T-helper 2 cell treated with Interferon-gamma antibody and Interleukin-4, amounts not matched to agents 5 μg/mL and 100 μg/mL, for 36 hours (primary cell): Measurements from ENCODE around the gene ABLIM3.
A peak's percentile ranks its signal among the peaks of the same experiment; 100 is the strongest.

Experiments
- DNase-seq: peaks from one replicate; pipeline ENCODE4 v3.0.0; 2021; ENCODE audit warnings: low spot score
- H3K27ac Mint-ChIP-seq: one replicate; pipeline ENCODE4 v1.8.0; 2021; ENCODE audit warnings: mild to moderate bottlenecking, mixed read lengths
- H3K27me3 Mint-ChIP-seq: one replicate; pipeline ENCODE4 v1.8.0; 2021; ENCODE audit warnings: low read depth, mixed read lengths
- H3K36me3 Mint-ChIP-seq: one replicate; pipeline ENCODE4 v1.8.0; 2021; ENCODE audit warnings: low read depth, mixed read lengths
- H3K4me1 Mint-ChIP-seq: one replicate; pipeline ENCODE4 v1.8.0; 2021; ENCODE audit warnings: low read depth, mixed read lengths
- H3K4me3 Mint-ChIP-seq: one replicate; pipeline ENCODE4 v1.8.0; 2022; ENCODE audit warnings: mild to moderate bottlenecking, moderate library complexity, mixed read lengths
- H3K9me3 Mint-ChIP-seq: one replicate; pipeline ENCODE4 v1.8.0; 2021; ENCODE audit warnings: mixed read lengths

ABLIM3 gene

GRCh38 chr5:149157330-149157729, 16.0 kb downstream of the ABLIM3 start:
- DNase-seq = no peak
- no peaks in the 10 kb centered on the region for H3K9me3 Mint-ChIP-seq
- no peaks in the 10 kb centered on the region for H3K36me3 Mint-ChIP-seq
- no peaks in the 10 kb centered on the region for H3K4me1 Mint-ChIP-seq
- H3K27me3 Mint-ChIP-seq = peaks cover 11% of the 10 kb centered on the region
- no peak overlapping the region for H3K27ac Mint-ChIP-seq
- H3K4me3 Mint-ChIP-seq = no peak overlapping the region

GRCh38 chr5:149160291-149160787, 19.0 kb downstream of the ABLIM3 start:
- Mint-ChIP-seq H3K4me3 (no peak overlapping the region), H3K9me3 (no peaks in the 10 kb centered on the region), H3K27ac (no peak overlapping the region), H3K27me3 (peaks cover 11% of the 10 kb centered on the region), H3K36me3 (no peaks in the 10 kb centered on the region), H3K4me1 (no peaks in the 10 kb centered on the region)
- no peak for DNase-seq

DNA sequence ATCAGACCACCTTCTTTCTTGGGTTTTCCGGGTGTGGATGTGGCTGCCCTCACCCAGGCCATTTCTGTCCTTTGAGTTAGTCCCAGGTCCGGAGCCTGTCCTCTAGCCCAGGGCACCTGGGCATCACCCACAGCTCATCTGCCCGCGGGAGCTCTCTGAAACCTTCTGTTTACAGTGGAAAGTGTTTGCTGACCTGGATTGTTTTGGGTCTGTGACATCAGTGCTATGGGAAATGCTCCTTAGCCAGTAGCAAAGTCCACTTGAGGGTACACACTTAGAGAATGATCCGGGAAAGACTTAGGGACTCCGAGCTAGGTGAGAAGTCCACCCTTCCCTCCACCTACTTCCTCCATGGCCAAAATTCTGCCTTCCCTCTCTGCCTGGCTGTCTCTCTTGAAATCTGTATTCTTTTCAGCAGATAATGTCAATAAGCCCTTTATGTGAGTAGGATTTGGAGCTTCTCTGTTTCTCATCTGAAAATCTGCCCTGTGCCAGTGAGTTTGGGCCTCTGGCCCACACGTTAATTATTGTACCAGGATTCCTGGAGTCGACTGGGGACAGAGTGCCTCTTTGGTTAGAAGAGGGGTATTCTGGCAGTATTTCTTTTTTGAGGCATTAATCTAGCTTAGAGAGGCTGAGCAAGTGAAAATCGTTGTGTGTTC, 19.9 kb downstream of the ABLIM3 start:
- no peaks in the 10 kb centered on the region for H3K9me3 Mint-ChIP-seq
- DNase-seq = no peak
- H3K4me1 Mint-ChIP-seq = no peaks in the 10 kb centered on the region
- no peak overlapping the region for H3K27ac Mint-ChIP-seq
- H3K27me3 Mint-ChIP-seq = peaks cover 13% of the 10 kb centered on the region
- H3K4me3 Mint-ChIP-seq = no peak overlapping the region
- no peaks in the 10 kb centered on the region for H3K36me3 Mint-ChIP-seq

DNA sequence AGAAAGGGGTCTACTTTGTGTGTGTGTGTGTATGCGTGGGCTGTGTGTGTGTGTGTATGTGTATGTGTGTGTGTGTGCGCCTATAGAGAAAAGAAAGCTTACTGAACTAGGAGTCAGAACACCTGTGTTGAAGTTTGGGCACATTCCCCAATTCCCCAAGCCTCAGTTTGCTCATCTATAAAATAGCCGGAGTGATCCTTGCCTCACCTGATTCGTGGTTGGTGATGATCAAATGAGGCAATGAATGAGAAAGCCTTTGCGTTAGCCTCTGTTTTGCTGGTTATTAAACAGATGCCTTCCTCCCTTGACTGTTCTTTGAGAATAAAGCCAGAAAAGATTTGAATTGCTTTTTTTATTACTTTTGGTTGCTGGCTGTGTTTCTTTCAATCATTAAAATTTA, 20.6 kb downstream of the ABLIM3 start:
- Mint-ChIP-seq H3K4me3 (no peak overlapping the region), H3K4me1 (no peaks in the 10 kb centered on the region), H3K27ac (no peak overlapping the region), H3K36me3 (no peaks in the 10 kb centered on the region), H3K9me3 (no peaks in the 10 kb centered on the region), H3K27me3 (peaks cover 19% of the 10 kb centered on the region)
- no peak for DNase-seq

DNA sequence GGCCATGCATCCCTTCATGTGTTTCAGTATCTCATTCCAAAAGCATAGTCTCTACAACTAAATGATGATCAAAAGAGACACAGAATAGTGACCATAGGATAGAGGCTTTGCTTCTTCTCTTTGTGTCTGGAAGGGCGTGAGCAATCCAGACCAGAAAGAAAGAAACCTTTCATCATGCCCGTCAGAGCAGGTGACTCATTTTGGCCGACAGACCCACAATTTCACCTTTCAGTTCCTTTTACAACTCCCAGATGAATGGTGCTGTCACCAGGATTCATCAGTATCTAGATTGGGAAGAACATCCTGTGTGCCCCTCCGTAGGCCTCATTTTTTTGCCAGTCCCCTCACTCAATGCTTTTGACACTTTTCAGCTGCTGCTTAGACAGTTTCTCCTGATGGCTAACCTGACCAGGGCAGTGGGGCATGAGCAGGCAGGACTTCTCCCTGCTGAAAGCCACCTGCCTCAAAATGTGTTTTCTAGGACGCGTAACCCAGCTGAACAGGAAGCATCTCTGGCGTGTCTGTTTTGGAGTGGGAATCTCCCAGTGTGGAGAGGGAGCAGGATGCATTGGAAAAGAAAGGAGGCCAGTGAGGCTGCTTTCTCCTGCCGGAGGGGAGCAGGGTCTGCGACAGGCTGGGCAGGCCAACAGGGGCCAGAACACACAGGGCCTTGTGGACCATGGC, 21.2 kb downstream of the ABLIM3 start:
- Mint-ChIP-seq H3K4me3 (no peak overlapping the region), H3K27ac (no peak overlapping the region), H3K4me1 (no peaks in the 10 kb centered on the region), H3K36me3 (no peaks in the 10 kb centered on the region), H3K9me3 (no peaks in the 10 kb centered on the region), H3K27me3 (peaks cover 21% of the 10 kb centered on the region)
- no peak for DNase-seq

- Mint-ChIP-seq H3K4me1 (no peaks in the 10 kb centered on the region), H3K27ac (no peak overlapping the region), H3K27me3 (peaks cover 19% of the 10 kb centered on the region), H3K36me3 (no peaks in the 10 kb centered on the region), H3K4me3 (no peak overlapping the region), H3K9me3 (no peaks in the 10 kb centered on the region)
- DNase-seq = no peak
Measured at GRCh38 chr5:149164731-149165130, 23.4 kb downstream of the ABLIM3 start.

- no peak for DNase-seq
- peaks cover 20% of the 10 kb centered on the region for H3K27me3 Mint-ChIP-seq
- no peaks in the 10 kb centered on the region for H3K36me3 Mint-ChIP-seq
- H3K4me1 Mint-ChIP-seq = no peaks in the 10 kb centered on the region
- H3K9me3 Mint-ChIP-seq = no peaks in the 10 kb centered on the region
- no peak overlapping the region for H3K27ac Mint-ChIP-seq
- no peak overlapping the region for H3K4me3 Mint-ChIP-seq
Measured at GRCh38 chr5:149166128-149166527, 24.8 kb downstream of the ABLIM3 start.

DNA sequence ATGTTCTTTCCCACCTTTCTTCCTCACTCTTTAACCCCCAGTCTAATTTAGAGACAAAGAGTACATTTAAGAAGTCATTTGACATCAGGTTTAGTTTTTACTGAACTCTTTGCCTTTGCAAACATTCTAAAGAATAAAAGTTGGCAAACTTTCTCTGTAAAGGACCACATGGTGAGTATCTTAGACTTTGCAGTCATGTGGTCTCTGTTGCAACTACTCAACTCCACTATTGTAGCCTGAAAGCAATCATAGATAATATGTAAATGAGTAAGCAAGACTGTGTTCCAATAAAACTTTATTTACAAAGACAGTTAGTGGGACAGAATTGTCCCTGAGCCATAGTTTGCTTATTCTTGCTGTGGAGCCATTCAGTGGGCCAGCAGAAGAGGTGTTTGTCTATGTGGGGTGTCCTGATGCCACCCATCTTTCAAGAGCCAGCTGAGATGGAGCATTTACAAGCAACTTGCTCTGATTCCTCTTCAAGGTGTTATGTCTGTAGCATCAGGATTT, 25.4 kb downstream of the ABLIM3 start:
- no peak for DNase-seq
- no peaks in the 10 kb centered on the region for H3K36me3 Mint-ChIP-seq

DNA sequence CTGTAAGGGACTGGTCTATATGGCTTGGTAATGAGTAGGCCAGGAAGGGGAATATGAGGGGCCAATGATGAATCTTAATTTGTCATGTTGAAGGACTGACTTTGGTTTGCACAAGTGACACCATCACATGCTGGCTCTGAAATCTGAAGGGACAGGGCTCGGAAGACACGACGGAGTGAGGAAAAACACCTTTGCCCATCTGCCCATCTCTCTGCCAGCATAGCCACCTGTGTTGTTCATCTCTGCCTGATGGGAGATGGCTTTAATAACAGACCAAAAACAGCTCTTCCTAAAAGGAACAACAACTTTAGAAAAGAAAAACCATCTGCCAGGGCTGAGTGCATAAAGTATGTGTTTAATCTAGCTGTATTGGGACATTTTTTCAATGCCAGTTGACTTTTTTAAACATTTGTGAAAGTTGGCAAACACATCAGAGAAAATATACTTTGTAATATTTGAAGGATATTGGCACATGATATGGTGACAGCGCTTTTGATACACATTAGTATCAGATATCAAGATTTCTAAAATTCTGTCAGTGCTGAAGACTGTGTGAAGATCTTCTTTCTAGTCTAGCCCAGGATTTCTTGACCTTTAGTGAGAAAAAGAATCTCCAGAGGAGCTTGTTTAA, 27.1 kb downstream of the ABLIM3 start:
- Mint-ChIP-seq H3K27me3 (peaks cover 20% of the 10 kb centered on the region), H3K9me3 (no peaks in the 10 kb centered on the region), H3K4me1 (no peaks in the 10 kb centered on the region), H3K36me3 (no peaks in the 10 kb centered on the region), H3K27ac (no peak overlapping the region), H3K4me3 (no peak overlapping the region)
- DNase-seq = no peak

More for the DNA sequence above, 25.4 kb downstream of the ABLIM3 start:
- Mint-ChIP-seq H3K4me1 (no peaks in the 10 kb centered on the region), H3K9me3 (no peaks in the 10 kb centered on the region), H3K27ac (no peak overlapping the region), H3K27me3 (peaks cover 20% of the 10 kb centered on the region), H3K4me3 (no peak overlapping the region)

DNA sequence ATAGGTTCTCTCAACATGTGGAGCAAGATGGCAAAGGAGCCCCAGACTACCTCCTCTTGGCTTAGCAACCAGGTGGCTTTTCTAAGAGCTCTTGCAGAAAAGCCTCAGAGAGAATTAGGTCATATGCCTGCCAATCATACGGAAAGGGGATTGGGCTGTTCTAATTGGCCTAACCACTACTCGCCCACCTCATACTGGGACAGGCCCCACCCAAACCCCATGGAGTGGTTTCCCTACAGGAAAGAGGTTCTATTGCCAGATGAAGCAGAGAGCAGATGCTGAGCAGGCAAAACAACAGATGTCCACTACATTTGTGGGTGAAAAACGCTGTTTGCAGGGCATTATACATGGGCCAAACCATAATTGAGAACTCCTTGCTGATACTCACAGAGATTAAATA, 29.0 kb downstream of the ABLIM3 start:
- Mint-ChIP-seq H3K4me1 (no peaks in the 10 kb centered on the region), H3K4me3 (no peak overlapping the region), H3K27me3 (peaks cover 20% of the 10 kb centered on the region), H3K36me3 (no peaks in the 10 kb centered on the region), H3K27ac (no peak overlapping the region), H3K9me3 (no peaks in the 10 kb centered on the region)
- no peak for DNase-seq

GRCh38 chr5:149172261-149172660, 31.0 kb downstream of the ABLIM3 start:
- no peaks in the 10 kb centered on the region for H3K4me1 Mint-ChIP-seq
- peaks cover 14% of the 10 kb centered on the region for H3K27me3 Mint-ChIP-seq
- no peaks in the 10 kb centered on the region for H3K9me3 Mint-ChIP-seq
- no peaks in the 10 kb centered on the region for H3K36me3 Mint-ChIP-seq
- H3K4me3 Mint-ChIP-seq = no peak overlapping the region
- no peak overlapping the region for H3K27ac Mint-ChIP-seq
- peak; percentile 20 for DNase-seq

GRCh38 chr5:149172709-149173505, 31.6 kb downstream of the ABLIM3 start:
- peaks cover 9% of the 10 kb centered on the region for H3K27me3 Mint-ChIP-seq
- DNase-seq = no peak
- H3K36me3 Mint-ChIP-seq = no peaks in the 10 kb centered on the region
- H3K9me3 Mint-ChIP-seq = no peaks in the 10 kb centered on the region
- H3K4me1 Mint-ChIP-seq = no peaks in the 10 kb centered on the region
- peak overlapping the region; percentile 64 for H3K27ac Mint-ChIP-seq
- H3K4me3 Mint-ChIP-seq = no peak overlapping the region

GRCh38 chr5:149174847-149175234, 33.5 kb downstream of the ABLIM3 start:
- Mint-ChIP-seq H3K4me1 (no peaks in the 10 kb centered on the region), H3K27ac (no peak overlapping the region), H3K36me3 (no peaks in the 10 kb centered on the region), H3K9me3 (no peaks in the 10 kb centered on the region), H3K4me3 (no peak overlapping the region), H3K27me3 (peaks cover 19% of the 10 kb centered on the region)
- DNase-seq = no peak
